Osteoblast (primary cell): Measurements from ENCODE around the gene EGR2. TPM values are rescaled to one million over a fixed set of nuclear protein-coding genes. Genes with fewer than 3 reads are reported as not detected.
A peak's percentile ranks its signal among the peaks of the same experiment; 100 is the strongest.

Experiments
- DNase-seq: peaks from one replicate; pipeline ENCODE4 v3.0.0; 2011; ENCODE audit warnings: low spot score, mixed read lengths; ENCODE audit not compliant: insufficient read length; ENCODE audit errors: missing footprints
- H2AFZ ChIP-seq: 2 replicates; pipeline ENCODE4 v1.6.0; 2011; ENCODE audit warnings: mild to moderate bottlenecking, low read length
- H3K27ac ChIP-seq: 2 replicates; pipeline ENCODE4 v1.5.1; 2011; ENCODE audit warnings: mild to moderate bottlenecking, low read depth, low read length, moderate library complexity
- H3K27me3 ChIP-seq: 2 replicates; pipeline ENCODE4 v1.6.0; 2012; ENCODE audit warnings: mild to moderate bottlenecking, control low read depth, inconsistent platforms, low read length, moderate library complexity; ENCODE audit not compliant: insufficient read depth
- H3K36me3 ChIP-seq: 2 replicates; pipeline ENCODE4 v1.5.1; 2011; ENCODE audit warnings: mild to moderate bottlenecking, low read length, control low read depth, moderate library complexity; ENCODE audit not compliant: insufficient read depth
- H3K4me1 ChIP-seq: 2 replicates; pipeline ENCODE4 v1.5.1; 2011; ENCODE audit warnings: mild to moderate bottlenecking, low read length, control low read depth, moderate library complexity; ENCODE audit not compliant: insufficient read depth
- H3K4me2 ChIP-seq: 2 replicates; pipeline ENCODE4 v1.6.0; 2011; ENCODE audit warnings: mild to moderate bottlenecking, low read length; ENCODE audit not compliant: insufficient read depth
- H3K4me3 ChIP-seq: fragments of 200-600 bp; sonication (generic); 3 replicates; pipeline ENCODE4 v1.5.1; 2012; ENCODE audit warnings: mild to moderate bottlenecking, low read length, inconsistent platforms; ENCODE audit not compliant: insufficient read depth
- H3K79me2 ChIP-seq: 2 replicates; pipeline ENCODE4 v1.6.0; 2012; ENCODE audit warnings: mild to moderate bottlenecking, low read length, control low read depth, inconsistent platforms; ENCODE audit not compliant: insufficient read depth
- H3K9me3 ChIP-seq: 2 replicates; pipeline ENCODE4 v1.5.1; 2011; ENCODE audit warnings: low read depth, low read length, control low read depth
- H4K20me1 ChIP-seq: 2 replicates; pipeline ENCODE4 v1.6.0; 2012; ENCODE audit warnings: mild to moderate bottlenecking, low read length, control low read depth; ENCODE audit not compliant: insufficient read depth
- total RNA-seq: library from RNA; depleted of rRNA; stranded (reverse); fragments of >200 nt; gene quantifications from 2 replicates; pipeline ENCODE4 v1.2.3, GENCODE V29; 2012
- TF ChIP-seq, protein P1 (sequence below): IDR thresholded peaks from 2 replicates; pipeline ENCODE4 v1.5.1; 2011; ENCODE audit warnings: mild to moderate bottlenecking, low read depth, low read length, moderate library complexity; ENCODE audit errors: extremely low read depth

EGR2 gene
- total RNA-seq, 1 donor, result 3.6 TPM

DNA sequence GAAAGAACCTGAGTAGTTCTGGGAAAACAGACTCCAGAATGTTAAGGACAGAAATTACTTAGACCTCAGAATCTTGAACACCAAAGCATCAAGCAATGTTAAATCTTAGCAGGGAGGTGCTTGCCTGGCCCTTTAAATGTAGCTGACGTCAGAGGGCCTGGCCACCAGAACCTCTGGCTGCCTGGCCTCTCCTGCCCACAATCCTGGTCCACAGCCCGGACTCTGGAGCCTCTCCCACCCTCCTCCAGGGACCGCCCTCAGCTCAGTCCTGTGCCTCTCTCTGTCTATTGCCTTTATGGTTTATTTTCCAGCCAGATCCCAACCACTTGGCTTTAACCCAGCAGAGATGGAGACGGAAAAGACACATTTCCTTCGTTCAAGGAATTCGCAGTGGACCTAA is 42.2 kb upstream of the EGR2 start:
- no peaks in the 10 kb centered on the region for H3K36me3 ChIP-seq
- H4K20me1 ChIP-seq, result no peaks in the 10 kb centered on the region
- no peaks in the 10 kb centered on the region for H3K79me2 ChIP-seq
- H2AFZ ChIP-seq, result peak overlapping the region; percentile 49
- H3K4me3 ChIP-seq, result no peak overlapping the region
- TF ChIP-seq, protein P1, sequence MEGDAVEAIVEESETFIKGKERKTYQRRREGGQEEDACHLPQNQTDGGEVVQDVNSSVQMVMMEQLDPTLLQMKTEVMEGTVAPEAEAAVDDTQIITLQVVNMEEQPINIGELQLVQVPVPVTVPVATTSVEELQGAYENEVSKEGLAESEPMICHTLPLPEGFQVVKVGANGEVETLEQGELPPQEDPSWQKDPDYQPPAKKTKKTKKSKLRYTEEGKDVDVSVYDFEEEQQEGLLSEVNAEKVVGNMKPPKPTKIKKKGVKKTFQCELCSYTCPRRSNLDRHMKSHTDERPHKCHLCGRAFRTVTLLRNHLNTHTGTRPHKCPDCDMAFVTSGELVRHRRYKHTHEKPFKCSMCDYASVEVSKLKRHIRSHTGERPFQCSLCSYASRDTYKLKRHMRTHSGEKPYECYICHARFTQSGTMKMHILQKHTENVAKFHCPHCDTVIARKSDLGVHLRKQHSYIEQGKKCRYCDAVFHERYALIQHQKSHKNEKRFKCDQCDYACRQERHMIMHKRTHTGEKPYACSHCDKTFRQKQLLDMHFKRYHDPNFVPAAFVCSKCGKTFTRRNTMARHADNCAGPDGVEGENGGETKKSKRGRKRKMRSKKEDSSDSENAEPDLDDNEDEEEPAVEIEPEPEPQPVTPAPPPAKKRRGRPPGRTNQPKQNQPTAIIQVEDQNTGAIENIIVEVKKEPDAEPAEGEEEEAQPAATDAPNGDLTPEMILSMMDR, result no peak
- no peaks in the 10 kb centered on the region for H3K9me3 ChIP-seq
- H3K27me3 ChIP-seq, result peaks cover 5% of the 10 kb centered on the region
- DNase-seq, result no peak
- H3K27ac ChIP-seq, result no peak overlapping the region
- peaks cover 9% of the 10 kb centered on the region for H3K4me1 ChIP-seq
- H3K4me2 ChIP-seq, result no peak overlapping the region

DNA sequence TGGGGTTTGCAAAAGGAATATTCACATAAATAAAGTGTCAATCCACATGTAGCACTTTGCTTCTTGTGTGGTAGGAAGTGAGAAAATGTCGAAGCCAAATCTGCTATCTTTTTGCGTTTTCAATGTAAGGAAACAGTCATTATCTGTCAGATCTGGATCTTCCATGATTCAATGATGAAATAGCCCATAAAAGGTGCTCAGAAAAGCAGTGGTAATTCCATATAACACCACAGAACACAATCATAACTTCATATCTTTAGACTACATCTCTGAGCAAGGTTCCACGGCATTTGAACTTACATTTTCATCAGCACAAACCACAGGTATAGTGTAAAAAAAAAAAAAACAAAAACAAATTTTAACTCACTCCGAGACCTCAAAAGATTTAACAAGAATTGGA is 39.9 kb upstream of the EGR2 start:
- TF ChIP-seq, protein P1, result no peak
- Histone ChIP-seq H2AFZ (no peak overlapping the region), H3K27me3 (peaks cover 16% of the 10 kb centered on the region), H3K79me2 (no peaks in the 10 kb centered on the region), H3K4me3 (no peak overlapping the region), H3K27ac (no peak overlapping the region), H3K4me1 (peaks cover 2% of the 10 kb centered on the region), H3K4me2 (no peak overlapping the region), H3K9me3 (no peaks in the 10 kb centered on the region), H3K36me3 (no peaks in the 10 kb centered on the region), H4K20me1 (no peaks in the 10 kb centered on the region)
- DNase-seq, result no peak

DNA sequence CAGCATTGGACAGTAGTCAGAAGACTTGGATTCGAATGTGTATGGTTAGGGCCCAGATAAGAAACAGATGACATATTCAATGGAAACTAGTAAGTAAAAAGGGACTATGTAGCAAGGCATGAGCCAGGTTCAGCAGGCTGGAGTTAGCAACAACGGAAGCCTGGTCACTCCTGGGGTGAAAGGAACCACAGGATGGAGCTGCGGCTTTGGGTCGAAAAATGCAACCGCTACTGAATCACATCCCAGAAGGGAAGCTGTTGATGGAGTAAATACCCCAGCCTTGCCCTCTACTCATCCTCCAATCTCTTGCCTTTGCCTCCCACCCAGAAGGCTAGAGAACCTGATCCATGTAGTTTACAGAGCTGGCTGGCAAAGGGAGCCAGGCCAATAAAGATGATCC is 37.5 kb upstream of the EGR2 start:
- DNase-seq, result no peak
- no peaks in the 10 kb centered on the region for H4K20me1 ChIP-seq
- H3K4me3 ChIP-seq, result no peak overlapping the region
- H3K27ac ChIP-seq, result no peak overlapping the region
- no peaks in the 10 kb centered on the region for H3K4me1 ChIP-seq
- H3K27me3 ChIP-seq, result peaks cover 18% of the 10 kb centered on the region
- H2AFZ ChIP-seq, result peak overlapping the region; percentile 37
- H3K4me2 ChIP-seq, result peak overlapping the region; percentile 29
- H3K9me3 ChIP-seq, result no peaks in the 10 kb centered on the region
- TF ChIP-seq, protein P1, result no peak
- H3K36me3 ChIP-seq, result no peaks in the 10 kb centered on the region
- H3K79me2 ChIP-seq, result no peaks in the 10 kb centered on the region

DNA sequence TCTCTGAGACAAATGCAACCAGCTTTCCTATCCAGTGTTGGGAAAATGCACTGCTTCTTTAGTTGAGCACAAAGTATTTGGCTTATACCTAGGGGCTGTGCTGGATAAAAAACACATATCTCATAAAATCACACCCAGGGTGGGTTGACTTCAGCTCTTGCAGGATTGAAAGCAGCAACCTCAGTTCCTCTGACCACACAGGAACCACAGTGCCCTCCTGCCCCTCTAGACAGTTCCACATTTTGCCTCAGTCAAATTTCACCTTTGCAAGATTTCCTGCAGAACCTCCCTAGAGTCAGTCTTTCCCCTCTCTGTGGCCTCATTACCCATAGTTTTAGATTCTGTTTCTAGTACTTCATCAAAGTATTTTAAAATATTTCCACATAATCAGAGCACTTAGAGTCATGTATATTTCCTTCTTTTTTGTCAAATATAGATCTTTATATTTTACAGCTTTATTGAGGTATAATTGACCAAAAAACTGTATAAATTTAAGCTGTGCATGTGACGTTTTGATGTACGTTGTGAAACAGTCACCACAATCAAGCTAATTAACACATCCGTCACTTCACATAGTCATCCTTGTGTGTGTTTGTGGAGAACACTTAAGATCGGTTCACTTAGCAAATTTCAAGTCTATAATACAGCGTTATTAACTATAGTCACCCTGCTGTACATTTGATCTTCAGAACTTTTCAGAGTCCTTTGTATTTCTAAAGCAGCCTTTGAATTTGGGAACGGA is 37.0 kb upstream of the EGR2 start:
- no peaks in the 10 kb centered on the region for H4K20me1 ChIP-seq
- TF ChIP-seq, protein P1, result no peak
- no peak overlapping the region for H3K4me3 ChIP-seq
- H2AFZ ChIP-seq, result no peak overlapping the region
- no peak overlapping the region for H3K27ac ChIP-seq
- no peaks in the 10 kb centered on the region for H3K9me3 ChIP-seq
- H3K4me2 ChIP-seq, result peak overlapping the region; percentile 4
- H3K79me2 ChIP-seq, result no peaks in the 10 kb centered on the region
- peaks cover 18% of the 10 kb centered on the region for H3K27me3 ChIP-seq
- H3K36me3 ChIP-seq, result no peaks in the 10 kb centered on the region
- no peak for DNase-seq
- no peaks in the 10 kb centered on the region for H3K4me1 ChIP-seq
